Measurements from ENCODE around the gene SPTLC3.

- TF ChIP-seq MAX (IDR thresholded peaks at IDR 0.05; ENCODE audit: low read depth), result no peak
- no peak for TF ChIP-seq POLR2AphosphoS5 (IDR thresholded peaks at IDR 0.05; ENCODE audit: low read depth, low read length)
- no peak for TF ChIP-seq CTCF (IDR thresholded peaks at IDR 0.05)
- no peak for TF ChIP-seq FOXJ3 (CRISPR knock-in tag; IDR thresholded peaks at IDR 0.05)
- no peak for TF ChIP-seq MXI1 (IDR thresholded peaks at IDR 0.05; ENCODE audit: low read depth, low read length)
Measured at GRCh38 chr20:13139459-13140150, 130.8 kb downstream of the SPTLC3 start.

All from SK-N-SH (cell line).